Measurements from ENCODE around the gene FBXL2. TPM values are rescaled to one million over a fixed set of nuclear protein-coding genes. Genes with fewer than 3 reads are reported as not detected.

The FBXL2 gene, protein sequence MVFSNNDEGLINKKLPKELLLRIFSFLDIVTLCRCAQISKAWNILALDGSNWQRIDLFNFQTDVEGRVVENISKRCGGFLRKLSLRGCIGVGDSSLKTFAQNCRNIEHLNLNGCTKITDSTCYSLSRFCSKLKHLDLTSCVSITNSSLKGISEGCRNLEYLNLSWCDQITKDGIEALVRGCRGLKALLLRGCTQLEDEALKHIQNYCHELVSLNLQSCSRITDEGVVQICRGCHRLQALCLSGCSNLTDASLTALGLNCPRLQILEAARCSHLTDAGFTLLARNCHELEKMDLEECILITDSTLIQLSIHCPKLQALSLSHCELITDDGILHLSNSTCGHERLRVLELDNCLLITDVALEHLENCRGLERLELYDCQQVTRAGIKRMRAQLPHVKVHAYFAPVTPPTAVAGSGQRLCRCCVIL
- total RNA-seq, result 0.07 TPM in 1 of 2 replicates, not detected in the other

DNA sequence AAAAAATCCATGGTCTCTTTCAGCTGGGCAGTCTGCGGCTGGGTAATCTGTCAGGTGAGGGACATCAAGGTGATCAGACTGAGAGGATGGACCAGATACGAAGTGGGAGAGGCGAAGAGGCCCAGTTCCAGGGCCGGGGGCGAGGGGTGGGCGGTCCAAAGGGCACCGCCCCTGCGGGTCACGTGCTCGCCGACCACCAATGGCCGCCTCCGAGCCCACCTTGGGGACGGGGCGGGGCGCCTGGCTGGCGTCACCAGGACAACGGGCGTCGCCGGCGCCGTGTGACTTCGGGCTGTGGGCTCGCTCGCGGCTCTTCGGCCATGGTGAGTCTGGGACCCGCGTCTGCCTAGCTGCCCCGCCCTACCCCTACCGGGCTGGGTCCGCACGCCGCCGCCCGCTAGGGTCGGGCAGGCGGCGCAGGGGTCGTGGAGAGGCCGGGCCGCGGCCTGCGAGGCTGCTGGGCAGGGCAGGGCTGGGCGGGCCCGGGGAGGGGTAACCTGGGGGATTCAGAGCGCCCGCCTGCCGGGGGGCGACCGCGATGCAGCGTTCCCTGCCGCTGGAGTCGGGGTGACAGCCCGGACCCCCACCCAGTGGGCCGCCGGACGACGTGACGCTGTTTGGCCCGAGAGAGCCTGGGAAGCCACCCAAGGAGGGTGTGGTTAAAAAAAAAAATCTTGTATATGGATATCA lies at the start of gene FBXL2:
Gene FBXL2 (plus strand): TSS at position 250 of the 690 bp plus-strand sequence. CDS start 71 bp downstream, at position 321.
- Mint-ChIP-seq H3K27ac (no peak within 1 kb of the TSS), H3K9me3 (no peaks in the 10 kb centered on the region), H3K27me3 (ENCODE audit: low read depth) (peaks cover 29% of the 10 kb centered on the region), H3K36me3 (ENCODE audit: low read depth) (no peaks in the 10 kb centered on the region), H3K4me1 (ENCODE audit: low read depth) (peaks cover 2% of the 10 kb centered on the region), H3K4me3 (ENCODE audit: low read depth) (peak within 1 kb of the TSS; percentile 58)
- no peak for DNase-seq (ENCODE audit: low spot score)
- intact Hi-C loops (cut with micrococcal nuclease), result no loop called here

DNA sequence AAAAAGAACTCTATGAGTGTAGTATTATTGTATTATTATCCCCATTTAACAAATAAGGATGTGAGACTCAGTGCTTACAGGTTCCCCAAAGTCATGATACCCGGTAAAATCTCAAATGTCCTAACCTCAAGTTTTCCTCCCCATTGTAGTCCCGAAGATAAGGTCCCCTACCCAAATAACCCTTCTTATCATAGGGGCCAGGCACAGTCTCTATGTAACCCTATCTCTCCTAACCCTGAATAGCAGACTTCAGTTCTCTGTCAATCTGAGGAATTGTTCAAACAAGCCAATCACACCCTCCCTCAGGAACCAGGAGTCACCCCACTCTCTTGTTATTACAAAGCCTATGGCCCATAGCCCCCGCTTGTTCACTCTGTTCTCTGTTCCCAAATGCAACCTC lies 48.2 kb upstream of the FBXL2 start:
- no peak overlapping the region for H3K27ac Mint-ChIP-seq
- H3K36me3 Mint-ChIP-seq (ENCODE audit: low read depth), result no peaks in the 10 kb centered on the region
- H3K27me3 Mint-ChIP-seq (ENCODE audit: low read depth), result peaks cover 17% of the 10 kb centered on the region
- H3K9me3 Mint-ChIP-seq, result no peaks in the 10 kb centered on the region
- no peak overlapping the region for H3K4me3 Mint-ChIP-seq (ENCODE audit: low read depth)
- intact Hi-C loops (cut with micrococcal nuclease), result no loop called here
- DNase-seq (ENCODE audit: low spot score), result no peak
- no peaks in the 10 kb centered on the region for H3K4me1 Mint-ChIP-seq (ENCODE audit: low read depth)

- H3K4me3 Mint-ChIP-seq (ENCODE audit: low read depth), result no peak overlapping the region
- no peak overlapping the region for H3K27ac Mint-ChIP-seq
- no peak for DNase-seq (ENCODE audit: low spot score)
- peaks cover 15% of the 10 kb centered on the region for H3K27me3 Mint-ChIP-seq (ENCODE audit: low read depth)
- no peaks in the 10 kb centered on the region for H3K4me1 Mint-ChIP-seq (ENCODE audit: low read depth)
- intact Hi-C loops (cut with micrococcal nuclease), result no loop called here
- no peaks in the 10 kb centered on the region for H3K9me3 Mint-ChIP-seq
- no peaks in the 10 kb centered on the region for H3K36me3 Mint-ChIP-seq (ENCODE audit: low read depth)
These were observed 47.3 kb upstream of the FBXL2 start for GRCh38 chr3:33229947-33230346.

DNA sequence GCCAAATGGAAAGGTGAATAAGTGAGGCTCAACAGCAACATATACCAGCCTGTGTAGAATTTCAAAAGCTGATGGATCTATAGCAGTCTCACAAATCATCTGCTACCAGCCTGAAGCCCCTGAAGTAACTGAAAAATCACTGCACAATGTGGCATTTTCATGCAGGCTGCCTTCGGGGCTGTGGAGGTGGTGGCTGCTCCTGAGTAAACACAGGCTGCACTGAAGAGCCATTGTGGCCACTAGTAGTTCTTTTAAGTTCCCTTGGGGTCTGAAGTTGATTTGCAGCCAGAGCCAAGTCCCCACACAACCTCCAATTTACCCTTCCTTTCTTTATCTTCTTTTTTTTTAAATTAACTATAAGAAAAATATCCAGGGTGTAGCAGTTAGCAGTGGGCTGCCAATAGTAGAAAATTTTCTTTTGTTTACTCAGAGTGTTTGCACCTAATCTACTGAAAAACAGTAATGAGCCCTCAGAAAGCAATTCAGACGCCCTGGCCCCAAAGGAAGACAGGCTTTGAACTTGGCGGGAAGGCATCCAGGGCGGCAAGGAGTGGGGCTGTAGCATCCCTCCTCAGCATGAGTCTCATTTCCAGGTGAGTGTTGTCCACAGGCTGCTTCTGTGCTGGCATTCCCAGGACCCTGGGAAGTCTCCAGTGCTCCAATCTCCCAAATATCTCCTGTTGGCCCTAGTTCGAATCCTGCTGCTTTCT lies 45.3 kb upstream of the FBXL2 start:
- H3K27me3 Mint-ChIP-seq (ENCODE audit: low read depth), result peaks cover 20% of the 10 kb centered on the region
- no peaks in the 10 kb centered on the region for H3K36me3 Mint-ChIP-seq (ENCODE audit: low read depth)
- intact Hi-C loops (cut with micrococcal nuclease), result no loop called here

GRCh38 chr3:33233884-33234283 lies 43.4 kb upstream of the FBXL2 start:
- no peak overlapping the region for H3K27ac Mint-ChIP-seq

More for the DNA sequence above, 45.3 kb upstream of the FBXL2 start:
- Mint-ChIP-seq H3K4me1 (ENCODE audit: low read depth) (no peaks in the 10 kb centered on the region), H3K4me3 (ENCODE audit: low read depth) (no peak overlapping the region), H3K27ac (no peak overlapping the region), H3K9me3 (no peaks in the 10 kb centered on the region)
- DNase-seq (ENCODE audit: low spot score), result no peak

DNA sequence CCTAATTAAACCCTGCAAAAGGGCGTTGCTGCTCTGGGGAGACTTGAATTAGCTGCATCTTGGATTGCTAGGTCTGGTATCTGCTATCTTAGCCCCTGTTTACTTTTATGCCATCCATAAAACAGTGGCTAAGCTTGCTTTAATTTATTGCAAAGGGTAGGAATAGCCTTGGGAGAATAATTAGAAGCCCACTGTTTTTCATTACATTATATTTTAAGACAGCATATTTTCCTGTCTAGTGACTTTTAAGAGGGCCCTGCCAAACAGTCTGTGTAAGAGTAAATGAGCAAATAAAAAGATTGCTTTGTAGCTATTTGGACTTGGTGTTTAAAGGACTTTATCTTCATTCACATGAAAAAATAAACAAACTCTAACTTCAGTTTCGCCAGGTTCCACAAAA lies 41.2 kb upstream of the FBXL2 start:
- Mint-ChIP-seq H3K9me3 (no peaks in the 10 kb centered on the region), H3K27ac (no peak overlapping the region), H3K4me1 (ENCODE audit: low read depth) (no peaks in the 10 kb centered on the region), H3K36me3 (ENCODE audit: low read depth) (no peaks in the 10 kb centered on the region), H3K27me3 (ENCODE audit: low read depth) (peaks cover 33% of the 10 kb centered on the region), H3K4me3 (ENCODE audit: low read depth) (no peak overlapping the region)
- intact Hi-C loops (cut with micrococcal nuclease), result no loop called here
- no peak for DNase-seq (ENCODE audit: low spot score)

More at GRCh38 chr3:33233884-33234283, 43.4 kb upstream of the FBXL2 start:
- Mint-ChIP-seq H3K9me3 (no peaks in the 10 kb centered on the region), H3K36me3 (ENCODE audit: low read depth) (no peaks in the 10 kb centered on the region), H3K4me1 (ENCODE audit: low read depth) (no peaks in the 10 kb centered on the region), H3K4me3 (ENCODE audit: low read depth) (no peak overlapping the region), H3K27me3 (ENCODE audit: low read depth) (peaks cover 20% of the 10 kb centered on the region)
- intact Hi-C loops (cut with micrococcal nuclease), result no loop called here
- no peak for DNase-seq (ENCODE audit: low spot score)

GRCh38 chr3:33237439-33237838 lies 39.8 kb upstream of the FBXL2 start:
- intact Hi-C loops (cut with micrococcal nuclease), result no loop called here
- no peak overlapping the region for H3K4me3 Mint-ChIP-seq (ENCODE audit: low read depth)
- peaks cover 37% of the 10 kb centered on the region for H3K27me3 Mint-ChIP-seq (ENCODE audit: low read depth)
- H3K27ac Mint-ChIP-seq, result no peak overlapping the region
- H3K9me3 Mint-ChIP-seq, result no peaks in the 10 kb centered on the region
- H3K4me1 Mint-ChIP-seq (ENCODE audit: low read depth), result no peaks in the 10 kb centered on the region
- no peaks in the 10 kb centered on the region for H3K36me3 Mint-ChIP-seq (ENCODE audit: low read depth)
- no peak for DNase-seq (ENCODE audit: low spot score)

DNA sequence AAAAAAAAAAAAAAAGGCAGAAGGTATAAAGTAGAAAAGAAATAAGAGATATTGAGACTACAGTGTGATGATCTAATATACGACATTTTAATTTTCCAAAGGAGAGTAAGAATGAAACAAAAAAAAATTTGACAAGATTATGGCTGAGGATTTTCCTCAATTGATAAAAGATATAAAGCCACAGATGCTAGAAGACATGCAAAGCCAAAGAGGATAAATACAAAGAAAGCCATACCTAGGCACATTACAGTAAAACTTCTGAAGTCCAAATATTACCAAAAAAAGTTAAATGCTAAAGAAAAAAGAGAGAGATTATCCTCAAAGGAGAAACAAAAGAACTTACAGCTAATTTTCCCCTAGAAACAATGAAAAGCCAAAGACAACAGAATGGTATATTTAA lies 38.3 kb upstream of the FBXL2 start:
- Mint-ChIP-seq H3K27ac (no peak overlapping the region), H3K9me3 (no peaks in the 10 kb centered on the region), H3K36me3 (ENCODE audit: low read depth) (no peaks in the 10 kb centered on the region), H3K4me1 (ENCODE audit: low read depth) (no peaks in the 10 kb centered on the region), H3K4me3 (ENCODE audit: low read depth) (no peak overlapping the region), H3K27me3 (ENCODE audit: low read depth) (peaks cover 44% of the 10 kb centered on the region)
- intact Hi-C loops (cut with micrococcal nuclease), result no loop called here
- no peak for DNase-seq (ENCODE audit: low spot score)

DNA sequence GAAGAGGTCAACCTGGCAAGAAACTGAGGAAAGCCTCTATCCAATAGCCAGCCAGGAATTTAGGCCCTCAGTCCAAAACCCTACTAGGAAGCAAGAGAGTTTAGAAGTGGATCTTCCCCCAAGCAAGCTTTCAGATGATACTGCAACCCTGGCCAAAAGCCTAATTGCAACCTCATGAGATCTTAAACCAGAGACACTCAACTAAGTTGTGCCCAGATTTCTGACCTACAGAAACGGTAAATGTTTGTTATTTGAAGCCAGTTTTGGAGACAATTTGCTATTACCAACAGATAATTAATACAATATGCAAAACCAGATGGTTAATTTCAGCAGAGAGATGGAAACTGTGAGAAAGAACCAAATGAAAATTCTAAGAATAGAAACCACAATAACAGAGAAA lies 37.0 kb upstream of the FBXL2 start:
- no peaks in the 10 kb centered on the region for H3K36me3 Mint-ChIP-seq (ENCODE audit: low read depth)
- no peaks in the 10 kb centered on the region for H3K9me3 Mint-ChIP-seq
- no peak overlapping the region for H3K4me3 Mint-ChIP-seq (ENCODE audit: low read depth)
- no peaks in the 10 kb centered on the region for H3K4me1 Mint-ChIP-seq (ENCODE audit: low read depth)
- peaks cover 48% of the 10 kb centered on the region for H3K27me3 Mint-ChIP-seq (ENCODE audit: low read depth)
- no peak overlapping the region for H3K27ac Mint-ChIP-seq
- intact Hi-C loops (cut with micrococcal nuclease), result no loop called here
- no peak for DNase-seq (ENCODE audit: low spot score)

DNA sequence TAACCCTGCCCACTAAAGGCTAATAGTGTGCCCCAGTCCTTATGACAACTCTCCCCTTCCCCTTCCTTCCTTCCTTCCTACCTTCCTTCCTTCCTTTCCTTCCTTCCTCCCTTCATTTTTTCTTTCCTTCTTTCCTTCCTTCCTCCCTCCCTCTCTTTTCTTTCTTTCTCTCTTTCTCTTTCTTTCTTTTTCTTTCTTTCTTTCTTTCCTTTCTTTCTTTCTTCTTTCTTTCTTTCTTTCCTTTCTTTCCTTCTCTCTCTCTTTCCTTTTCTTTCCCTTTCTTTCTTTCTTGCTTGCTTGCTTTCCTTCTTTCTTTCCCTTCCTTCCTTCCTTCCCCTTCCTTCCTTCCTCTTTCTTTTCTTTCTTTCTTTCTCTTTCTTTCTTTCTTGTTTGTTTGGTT lies 30.5 kb upstream of the FBXL2 start:
- H3K4me3 Mint-ChIP-seq (ENCODE audit: low read depth), result no peak overlapping the region
- no peaks in the 10 kb centered on the region for H3K9me3 Mint-ChIP-seq
- no peaks in the 10 kb centered on the region for H3K36me3 Mint-ChIP-seq (ENCODE audit: low read depth)
- H3K4me1 Mint-ChIP-seq (ENCODE audit: low read depth), result no peaks in the 10 kb centered on the region
- no peak overlapping the region for H3K27ac Mint-ChIP-seq
- intact Hi-C loops (cut with micrococcal nuclease), result no loop called here
- DNase-seq (ENCODE audit: low spot score), result no peak
- H3K27me3 Mint-ChIP-seq (ENCODE audit: low read depth), result peaks cover 31% of the 10 kb centered on the region

- DNase-seq (ENCODE audit: low spot score), result no peak
- no peak overlapping the region for H3K4me3 Mint-ChIP-seq (ENCODE audit: low read depth)
- peaks cover 9% of the 10 kb centered on the region for H3K27me3 Mint-ChIP-seq (ENCODE audit: low read depth)
- H3K4me1 Mint-ChIP-seq (ENCODE audit: low read depth), result no peaks in the 10 kb centered on the region
- intact Hi-C loops (cut with micrococcal nuclease), result no loop called here
- H3K36me3 Mint-ChIP-seq (ENCODE audit: low read depth), result no peaks in the 10 kb centered on the region
- H3K9me3 Mint-ChIP-seq, result no peaks in the 10 kb centered on the region
- H3K27ac Mint-ChIP-seq, result no peak overlapping the region
These were observed 26.5 kb upstream of the FBXL2 start for GRCh38 chr3:33250712-33251111.

DNA sequence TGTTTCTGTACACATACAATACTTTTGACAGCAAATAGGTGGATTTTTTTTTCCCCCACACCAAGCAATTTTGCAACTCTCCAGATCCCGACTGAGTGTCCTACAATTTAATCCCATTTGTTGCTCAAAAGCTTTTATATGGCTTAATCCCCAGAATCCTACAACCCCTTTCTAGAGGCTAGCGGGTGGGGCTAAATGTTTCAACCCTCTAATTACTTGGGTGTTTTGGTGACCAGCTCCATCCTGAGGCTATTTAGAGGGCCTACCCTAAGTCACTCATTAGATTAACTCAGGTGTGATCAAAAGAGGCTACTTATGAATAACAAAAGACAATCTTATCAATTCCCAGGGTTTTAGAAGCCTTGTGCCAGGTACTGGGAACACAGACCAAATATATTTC lies 21.0 kb upstream of the FBXL2 start:
- intact Hi-C loops (cut with micrococcal nuclease), result no loop called here
- DNase-seq (ENCODE audit: low spot score), result no peak
- no peaks in the 10 kb centered on the region for H3K36me3 Mint-ChIP-seq (ENCODE audit: low read depth)
- H3K27me3 Mint-ChIP-seq (ENCODE audit: low read depth), result no peaks in the 10 kb centered on the region
- no peaks in the 10 kb centered on the region for H3K9me3 Mint-ChIP-seq
- H3K4me3 Mint-ChIP-seq (ENCODE audit: low read depth), result no peak overlapping the region
- H3K27ac Mint-ChIP-seq, result no peak overlapping the region
- no peaks in the 10 kb centered on the region for H3K4me1 Mint-ChIP-seq (ENCODE audit: low read depth)

- Mint-ChIP-seq H3K9me3 (no peaks in the 10 kb centered on the region), H3K4me3 (ENCODE audit: low read depth) (no peak overlapping the region), H3K4me1 (ENCODE audit: low read depth) (no peaks in the 10 kb centered on the region), H3K27me3 (ENCODE audit: low read depth) (peaks cover 9% of the 10 kb centered on the region), H3K36me3 (ENCODE audit: low read depth) (no peaks in the 10 kb centered on the region), H3K27ac (no peak overlapping the region)
- intact Hi-C loops (cut with micrococcal nuclease), result no loop called here
- DNase-seq (ENCODE audit: low spot score), result no peak
These were observed 17.1 kb upstream of the FBXL2 start for GRCh38 chr3:33260104-33260503.
